GM03348 (cell line): ENCODE results near the gene ABCD1.

Experiments used
- DNase-seq: peaks from one replicate; pipeline ENCODE4 v3.0.0; 2012; ENCODE audit warnings: low spot score

The ABCD1 gene

GRCh38 chrX:153762626-153763173 is 38.0 kb downstream of the ABCD1 start:
- no peak for DNase-seq

GRCh38 chrX:153763298-153763932 is 38.8 kb downstream of the ABCD1 start:
- no peak for DNase-seq

GRCh38 chrX:153763989-153764755 is 39.5 kb downstream of the ABCD1 start, which contains the start of gene PLXNB3:
Gene PLXNB3 (plus strand): TSS chrX:153764249. CDS start chrX:153765536, 1,287 bp downstream.
- DNase-seq, result peak; percentile 92

- no peak for DNase-seq
These were observed 40.1 kb downstream of the ABCD1 start for GRCh38 chrX:153764786-153765137.

DNA sequence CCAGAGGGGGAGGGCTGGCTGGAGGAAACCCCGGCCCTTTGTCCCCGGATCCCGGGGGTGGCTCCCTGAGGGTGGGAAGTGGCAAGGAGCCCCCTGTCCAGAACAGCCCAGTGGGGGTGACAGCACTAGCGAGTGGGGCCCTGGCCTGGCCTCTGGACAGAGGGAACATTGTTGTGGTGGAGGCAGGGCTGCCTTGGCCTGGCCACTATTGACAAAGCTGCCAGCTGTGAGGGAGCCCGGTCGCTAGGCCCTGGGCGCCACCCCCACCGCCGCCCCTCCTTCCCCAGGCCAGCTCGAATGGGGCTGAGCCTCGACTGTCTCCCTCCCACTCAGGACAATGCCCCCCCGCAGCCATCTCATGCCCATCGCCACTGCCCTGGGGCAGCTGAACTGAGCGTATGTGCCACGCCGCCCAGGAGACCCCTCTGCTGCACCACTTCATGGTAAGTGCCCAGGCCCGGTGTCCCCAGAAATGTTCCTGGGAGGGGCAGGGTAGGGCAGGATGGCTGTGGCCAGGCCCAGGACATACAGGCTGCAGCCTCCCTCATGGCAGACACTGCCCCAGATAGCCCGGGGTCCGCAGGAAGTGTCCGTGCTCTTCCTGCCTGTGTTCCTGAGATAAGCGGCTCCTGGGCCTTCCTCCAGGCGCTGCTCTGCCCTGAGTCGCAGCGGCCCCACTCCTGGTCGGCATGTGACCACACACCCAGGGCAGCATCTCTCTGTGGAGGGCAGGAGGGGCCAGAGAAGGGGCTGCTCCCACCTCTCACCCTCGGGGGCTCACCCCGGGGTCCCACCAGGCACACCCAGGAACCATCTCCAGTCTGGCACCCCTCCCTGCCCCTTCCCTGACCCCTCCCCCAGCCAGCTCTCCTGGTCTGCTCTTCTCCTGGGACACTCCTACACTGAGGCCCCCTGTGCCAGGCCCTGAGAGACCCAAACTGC is 40.8 kb downstream of the ABCD1 start:
- no peak for DNase-seq

GRCh38 chrX:153766098-153766817 is 41.6 kb downstream of the ABCD1 start:
- DNase-seq, result peak; percentile 83

GRCh38 chrX:153766871-153767673 is 42.4 kb downstream of the ABCD1 start:
- no peak for DNase-seq

DNA sequence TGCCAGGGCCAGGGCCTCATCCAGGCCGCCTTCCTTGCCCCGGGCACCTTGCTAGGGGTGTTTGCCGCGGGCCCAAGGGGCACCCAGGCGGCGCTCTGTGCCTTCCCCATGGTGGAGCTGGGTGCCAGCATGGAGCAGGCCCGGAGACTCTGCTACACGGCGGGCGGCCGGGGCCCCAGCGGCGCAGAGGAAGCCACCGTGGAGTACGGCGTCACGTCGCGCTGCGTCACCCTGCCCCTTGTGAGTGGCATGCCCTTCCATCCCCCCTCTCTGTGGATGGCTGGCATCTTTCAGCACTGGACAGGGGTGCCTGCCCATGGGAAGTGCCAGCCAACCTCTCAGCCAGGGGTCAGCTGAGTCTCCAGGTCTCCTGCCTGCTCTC is 43.0 kb downstream of the ABCD1 start:
- no peak for DNase-seq

DNA sequence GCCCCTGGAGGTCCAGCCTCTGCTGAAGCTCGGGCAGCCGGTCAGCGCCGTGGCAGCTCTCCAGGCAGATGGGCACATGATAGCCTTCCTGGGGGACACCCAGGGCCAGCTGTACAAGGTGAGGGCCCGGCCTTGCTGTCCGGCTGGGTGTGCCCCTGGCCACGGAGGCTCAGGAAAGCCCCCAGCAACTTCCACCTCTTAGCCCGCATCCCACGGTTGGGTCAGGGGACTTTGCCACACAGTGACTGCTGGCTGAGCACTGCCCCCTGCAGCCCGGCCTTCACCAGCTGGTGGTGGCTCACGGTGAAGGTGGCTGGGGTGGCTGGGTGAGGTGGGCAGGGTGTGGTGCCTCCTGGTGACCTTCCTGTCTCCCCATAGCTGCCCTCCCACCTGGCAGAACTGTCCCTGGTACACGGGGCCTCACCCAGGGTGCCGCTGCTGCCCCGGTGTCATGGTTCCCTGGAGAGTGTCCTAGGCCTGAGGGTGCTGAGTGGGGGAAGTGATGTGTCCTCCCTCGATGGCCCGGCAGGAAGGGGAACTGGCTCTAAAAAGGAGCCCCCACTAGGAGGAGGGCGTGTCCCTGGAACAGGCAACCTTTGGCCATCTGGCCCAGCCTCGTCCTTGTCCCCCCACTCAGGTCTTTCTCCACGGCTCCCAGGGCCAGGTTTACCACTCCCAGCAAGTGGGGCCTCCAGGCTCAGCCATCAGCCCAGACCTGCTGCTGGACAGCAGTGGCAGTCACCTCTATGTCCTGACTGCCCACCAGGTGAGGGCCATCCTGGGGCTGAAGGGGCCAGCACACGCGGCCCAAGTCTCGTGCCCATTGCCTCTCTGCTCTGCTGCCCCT is 43.9 kb downstream of the ABCD1 start:
- DNase-seq, result no peak

GRCh38 chrX:153769158-153769864 is 44.7 kb downstream of the ABCD1 start:
- no peak for DNase-seq

DNA sequence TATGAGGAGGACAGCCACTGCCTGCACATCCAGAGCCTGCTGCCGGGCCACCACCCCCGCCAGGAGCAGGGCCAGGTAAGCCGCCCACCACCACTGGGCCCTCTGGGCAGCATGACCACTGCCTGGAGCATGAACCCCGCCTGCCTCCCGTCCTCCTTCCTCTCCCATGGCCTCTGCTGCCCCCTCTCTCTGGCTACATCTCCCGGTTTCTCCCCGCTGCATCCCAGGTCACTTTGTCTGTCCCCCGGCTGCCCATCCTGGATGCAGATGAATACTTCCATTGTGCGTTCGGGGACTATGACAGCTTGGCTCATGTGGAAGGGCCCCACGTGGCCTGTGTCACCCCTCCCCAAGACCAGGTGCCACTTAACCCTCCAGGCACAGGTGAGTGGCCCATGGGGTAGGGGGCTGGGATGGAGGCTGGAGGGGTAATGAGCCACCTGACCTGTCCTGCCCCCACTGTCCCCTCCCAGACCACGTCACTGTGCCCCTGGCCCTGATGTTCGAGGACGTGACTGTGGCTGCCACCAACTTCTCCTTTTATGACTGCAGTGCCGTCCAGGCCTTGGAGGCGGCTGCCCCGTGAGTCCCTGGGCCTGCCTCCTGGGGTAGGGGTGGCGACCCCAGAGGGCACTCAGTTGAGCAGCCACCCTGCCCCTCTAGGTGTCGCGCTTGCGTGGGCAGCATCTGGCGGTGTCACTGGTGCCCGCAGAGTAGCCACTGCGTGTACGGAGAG is 45.4 kb downstream of the ABCD1 start:
- DNase-seq, result no peak

DNA sequence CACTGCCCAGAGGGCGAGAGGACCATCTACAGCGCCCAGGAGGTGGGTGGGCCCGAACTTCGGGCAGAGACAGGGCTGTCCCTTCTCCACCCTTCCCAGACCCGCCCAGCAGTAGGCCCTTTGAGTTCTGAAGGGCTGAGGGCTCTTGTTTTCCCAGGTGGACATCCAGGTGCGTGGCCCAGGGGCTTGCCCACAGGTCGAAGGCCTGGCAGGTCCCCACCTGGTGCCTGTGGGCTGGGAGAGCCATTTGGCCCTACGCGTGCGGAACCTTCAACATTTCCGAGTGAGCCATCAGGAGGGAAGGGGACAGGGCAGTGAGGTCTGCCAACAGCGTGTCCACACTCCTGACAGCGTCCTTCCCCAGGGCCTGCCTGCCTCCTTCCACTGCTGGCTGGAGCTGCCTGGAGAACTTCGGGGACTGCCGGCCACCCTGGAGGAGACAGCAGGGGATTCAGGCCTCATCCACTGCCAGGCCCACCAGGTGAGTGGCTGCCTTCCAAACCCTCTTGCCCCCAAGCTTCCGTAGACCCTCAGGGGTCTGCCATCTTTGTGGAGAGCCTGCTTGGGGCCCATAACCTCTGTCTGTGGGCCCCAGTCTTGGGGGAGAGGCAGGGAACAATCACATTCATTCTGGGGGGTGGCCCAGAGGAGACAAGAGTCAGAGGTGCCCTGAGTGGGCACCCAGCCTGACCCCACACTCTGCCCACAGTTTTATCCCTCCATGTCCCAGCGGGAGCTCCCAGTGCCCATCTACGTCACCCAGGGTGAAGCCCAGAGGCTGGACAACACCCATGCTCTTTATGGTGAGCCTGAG is 46.2 kb downstream of the ABCD1 start:
- DNase-seq, result no peak

- DNase-seq, result no peak
These were observed 47.0 kb downstream of the ABCD1 start for GRCh38 chrX:153771415-153772315.

DNA sequence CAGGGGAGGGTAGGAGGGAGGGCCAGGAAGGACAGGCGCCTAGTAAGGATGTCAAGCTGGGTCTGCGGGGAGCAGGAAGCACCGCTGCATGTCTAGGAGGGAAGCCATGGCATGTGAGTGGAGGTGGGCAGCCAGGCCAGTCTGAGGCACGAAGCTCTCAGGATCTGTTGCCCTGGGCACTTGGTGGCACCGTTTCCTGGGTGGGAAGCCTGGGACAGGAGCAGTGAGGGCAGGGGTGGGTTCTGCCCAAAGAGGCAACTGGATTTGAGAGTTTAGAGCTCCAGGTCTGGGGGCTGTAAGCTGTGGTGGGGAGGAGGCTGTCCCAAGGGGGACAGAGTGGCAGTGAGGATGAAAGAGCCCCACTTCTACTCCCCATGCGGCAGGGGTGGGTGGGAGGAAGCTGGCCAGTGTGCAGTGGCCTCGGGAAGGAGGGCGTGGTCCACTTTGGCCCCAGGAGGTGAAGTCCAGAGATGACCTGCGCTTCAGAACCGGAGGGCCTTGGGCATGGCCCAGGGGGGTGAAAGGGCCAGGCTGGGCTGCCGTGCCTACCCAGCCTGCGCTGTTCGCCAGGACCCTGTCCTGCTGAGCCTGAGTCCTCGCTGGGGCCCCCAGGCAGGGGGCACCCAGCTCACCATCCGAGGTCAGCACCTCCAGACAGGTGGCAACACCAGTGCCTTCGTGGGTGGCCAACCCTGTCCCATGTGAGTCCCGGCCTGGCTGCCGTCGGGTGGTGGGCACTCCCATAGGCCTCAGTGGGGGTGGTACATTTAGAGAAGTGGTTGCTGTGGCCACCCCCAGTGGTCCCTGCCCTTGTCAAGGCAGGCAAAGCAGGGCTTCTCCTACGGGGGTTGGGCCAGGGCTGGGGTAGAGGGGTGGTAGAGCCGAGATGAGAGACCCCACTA is 47.9 kb downstream of the ABCD1 start:
- no peak for DNase-seq

- no peak for DNase-seq
These were observed 48.6 kb downstream of the ABCD1 start for GRCh38 chrX:153773218-153773611.
